IgD-negative memory B cell (primary cell): Measurements from ENCODE around the gene SLC29A4. TPM values are rescaled to one million over a fixed set of nuclear protein-coding genes. Genes with fewer than 3 reads are reported as not detected.
"Not testable (repeated sequence)": the region's sequence is repeated elsewhere in the genome, so short reads cannot be mapped to it uniquely, and the experiment has no call there.

Experiments
- H3K27ac Mint-ChIP-seq, 3 donors: one replicate each; pipeline ENCODE4 v1.8.0; 2020 to 2022; ENCODE audit warnings: mild to moderate bottlenecking in 3 of 3, mixed read lengths in 3 of 3, moderate library complexity in 1 of 3
- H3K27me3 Mint-ChIP-seq: one replicate; pipeline ENCODE4 v1.8.0; 2021; ENCODE audit warnings: mixed read lengths
- H3K36me3 Mint-ChIP-seq: one replicate; pipeline ENCODE4 v1.8.0; 2020; ENCODE audit warnings: mild to moderate bottlenecking, mixed read lengths
- H3K4me1 Mint-ChIP-seq, 3 donors: one replicate each; pipeline ENCODE4 v1.8.0; 2020 to 2022; ENCODE audit warnings: mixed read lengths in 3 of 3, mild to moderate bottlenecking in 1 of 3
- H3K4me3 Mint-ChIP-seq, 4 donors: one replicate each; pipeline ENCODE4 v1.8.0; 2020 to 2022; ENCODE audit warnings: mild to moderate bottlenecking in 4 of 4, mixed read lengths in 4 of 4, moderate library complexity in 3 of 4
- H3K9me3 Mint-ChIP-seq, 3 donors: one replicate each; pipeline ENCODE4 v1.8.0; 2020 to 2021; ENCODE audit warnings: mixed read lengths in 3 of 3, mild to moderate bottlenecking in 1 of 3
- polyA plus RNA-seq: library from polyadenylated mRNA; unstranded; fragments of 300-500 nt; fragmentation: Illumina TruSeq; gene quantifications from one replicate; pipeline ENCODE4 v1.2.3, GENCODE V29; 2021

The SLC29A4 gene
- polyA plus RNA-seq, 1 donor from 2014 or later = not detected

DNA sequence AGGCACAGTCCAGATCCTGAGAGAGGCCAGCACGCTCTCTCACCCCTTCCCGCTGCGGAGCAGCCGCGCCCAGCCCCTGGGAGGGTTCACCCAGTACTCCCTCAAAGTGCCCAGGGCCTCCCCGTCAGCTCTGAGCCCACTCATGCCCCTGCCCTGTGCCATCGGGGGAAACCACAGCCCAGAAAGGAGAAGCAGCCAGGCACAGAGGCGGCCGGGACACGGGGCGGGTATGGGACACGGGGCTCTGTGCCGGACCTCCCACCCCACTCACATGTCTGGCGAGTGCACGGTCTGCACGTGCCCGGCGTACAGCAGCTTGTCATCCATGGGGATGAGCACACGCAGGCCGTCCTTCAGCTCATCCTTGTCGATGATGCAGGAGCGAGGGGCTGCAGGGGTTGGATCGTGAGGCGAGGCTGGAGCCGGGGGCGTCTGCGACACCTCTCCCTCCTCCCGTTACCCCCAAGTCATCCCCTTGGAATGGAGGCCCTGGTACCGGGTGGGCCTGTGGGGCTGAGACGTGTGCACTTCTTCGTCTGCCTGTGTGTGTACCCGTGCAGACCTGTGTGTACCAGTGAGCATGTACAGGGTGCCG lies 38.2 kb downstream of the SLC29A4 start:
- Mint-ChIP-seq H3K4me3 (no peak overlapping the region), H3K27me3 (no peaks in the 10 kb centered on the region), H3K4me1 (peaks cover 0 to 2% (median 0%) of the 10 kb centered on the region in 3 donors), H3K36me3 (peaks cover 17% of the 10 kb centered on the region), H3K27ac (no peak overlapping the region), H3K9me3 (peaks cover 2 to 10% (median 2%) of the 10 kb centered on the region in 3 donors)

DNA sequence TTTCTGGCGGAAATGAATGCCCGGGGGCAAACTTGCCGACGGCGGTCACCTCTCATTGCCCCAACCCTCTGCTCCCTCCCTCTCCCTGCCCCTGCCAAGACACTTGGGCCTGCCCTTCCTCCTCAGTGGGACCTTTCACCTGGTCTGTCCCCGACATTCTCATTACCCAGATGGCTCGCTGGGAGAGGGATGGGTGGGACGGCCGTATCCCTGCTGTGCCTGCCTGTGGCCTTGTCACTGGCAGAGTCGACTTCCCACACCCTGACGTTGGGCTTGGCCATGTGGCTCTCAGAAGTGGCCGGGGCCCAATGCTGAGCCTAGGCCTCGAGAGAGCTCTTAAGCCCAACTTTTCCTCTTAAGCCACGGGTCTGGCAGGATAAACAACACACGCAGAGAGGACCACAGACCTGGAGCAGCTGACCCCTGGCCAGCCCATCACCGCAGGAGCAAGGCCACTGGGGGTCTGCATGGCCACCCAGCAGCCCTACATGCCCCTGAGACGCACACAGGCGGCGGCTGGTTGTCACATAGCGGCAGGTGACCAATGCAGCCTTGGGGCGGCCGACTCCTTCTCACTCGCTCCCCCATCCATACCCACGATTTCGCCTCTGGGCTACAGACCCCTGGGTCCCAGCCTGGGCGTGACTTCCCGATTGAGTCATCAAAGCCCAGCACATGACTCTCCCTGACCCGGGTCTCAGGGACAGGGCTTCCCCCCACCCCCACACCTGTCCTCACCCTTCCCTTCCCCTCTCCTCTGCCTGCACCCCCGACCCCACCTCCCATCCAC lies 40.1 kb downstream of the SLC29A4 start:
- H3K27ac Mint-ChIP-seq = no peak overlapping the region
- peaks cover 2 to 10% (median 2%) of the 10 kb centered on the region in 3 donors for H3K9me3 Mint-ChIP-seq
- no peak overlapping the region for H3K4me3 Mint-ChIP-seq
- no peaks in the 10 kb centered on the region for H3K27me3 Mint-ChIP-seq
- H3K36me3 Mint-ChIP-seq = peaks cover 20% of the 10 kb centered on the region
- H3K4me1 Mint-ChIP-seq = peaks cover 2 to 8% (median 6%) of the 10 kb centered on the region in 3 donors

DNA sequence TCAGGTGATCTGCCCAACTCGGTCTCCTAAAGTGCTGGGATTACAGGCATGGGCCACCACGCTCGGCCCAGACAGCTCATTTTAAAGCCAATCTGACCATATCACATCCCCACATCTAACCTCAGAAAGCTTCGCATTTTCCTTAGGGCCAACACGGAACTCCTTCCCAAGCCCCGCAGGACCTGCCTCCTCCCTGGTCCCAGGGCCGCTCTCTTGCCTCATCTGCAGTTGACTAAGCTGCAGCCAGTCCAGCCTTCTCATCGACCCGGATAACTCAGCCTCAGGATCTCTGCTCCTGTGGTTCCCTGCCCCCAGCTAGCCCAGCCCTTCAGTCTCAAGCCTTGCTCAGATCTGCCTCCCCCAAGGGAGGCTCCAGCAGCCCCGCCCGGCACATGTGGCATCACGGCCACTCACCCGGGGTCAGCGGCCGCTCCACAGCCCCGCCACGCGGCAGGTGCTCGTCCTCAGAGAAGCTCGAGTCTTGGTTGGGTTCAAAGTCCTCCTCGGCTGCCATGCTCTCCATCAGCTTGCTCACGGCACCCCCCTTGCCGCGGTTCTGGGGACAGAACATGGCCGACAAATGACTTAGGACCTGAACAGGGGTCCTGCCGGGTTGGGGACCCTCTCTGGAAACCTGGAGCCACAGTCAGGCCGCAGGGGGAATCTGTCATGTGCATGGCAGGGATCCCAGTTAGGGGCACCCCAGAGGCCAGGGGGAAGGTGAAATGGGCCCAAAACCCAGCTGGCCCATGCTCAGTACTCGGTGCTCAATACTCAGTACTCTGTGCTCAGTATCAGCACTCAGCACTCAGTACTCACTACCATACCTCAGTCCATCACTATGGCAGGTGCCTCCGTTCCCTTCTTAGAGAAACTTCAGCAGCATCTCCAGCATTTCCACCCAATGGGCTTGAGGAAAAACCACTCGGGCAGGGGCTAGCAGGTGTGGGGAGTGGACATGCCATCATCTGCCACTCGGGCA lies 41.3 kb downstream of the SLC29A4 start:
- Mint-ChIP-seq H3K36me3 (peaks cover 20% of the 10 kb centered on the region), H3K27ac (peak overlapping the region in 1 of 3 donors; percentile 86)
- H3K9me3 Mint-ChIP-seq, H3K4me3 Mint-ChIP-seq, H3K27me3 Mint-ChIP-seq, H3K4me1 Mint-ChIP-seq: not testable (repeated sequence)

DNA sequence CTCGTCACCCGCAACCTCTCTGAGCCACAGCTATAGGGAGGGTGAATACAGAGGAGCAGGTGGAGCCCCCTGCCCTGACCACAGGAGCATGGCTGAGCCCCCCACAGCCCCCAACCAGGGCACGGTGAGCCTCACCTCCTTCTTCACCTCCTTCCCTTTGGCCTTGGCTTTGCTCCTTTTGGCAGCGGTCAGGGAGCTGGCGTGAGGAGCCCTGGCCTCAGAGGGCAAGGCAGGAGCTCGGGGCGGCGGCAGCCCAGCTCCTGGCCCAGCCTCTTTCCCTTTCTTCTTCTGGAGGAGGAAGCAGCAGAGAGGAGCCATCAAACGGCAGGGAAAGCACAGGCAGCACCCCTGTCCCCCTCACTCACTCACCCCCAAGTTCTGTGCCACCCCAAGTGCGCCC lies 42.2 kb downstream of the SLC29A4 start:
- H3K4me3 Mint-ChIP-seq = no peak overlapping the region

DNA sequence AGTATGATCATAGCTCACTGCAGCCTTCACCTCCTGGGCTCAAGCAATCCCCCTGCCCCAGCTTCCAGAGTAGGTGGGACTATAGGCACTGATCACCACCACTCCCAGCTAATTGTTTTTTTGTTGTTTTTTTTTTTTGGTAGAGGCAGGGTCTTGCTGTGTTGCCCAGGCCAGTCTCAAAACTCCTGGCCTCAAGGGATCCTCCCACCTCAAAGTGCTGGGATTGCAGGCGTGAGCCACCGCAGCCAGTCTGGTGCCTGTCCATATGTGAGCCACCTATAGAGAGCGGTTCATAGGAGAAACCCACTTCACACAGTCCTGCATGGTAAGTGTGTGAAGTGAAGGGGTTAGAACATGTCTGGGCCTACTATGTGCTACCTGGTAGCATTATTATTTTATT lies 47.5 kb downstream of the SLC29A4 start:
- Mint-ChIP-seq H3K4me3 (no peak overlapping the region), H3K9me3 (no peaks in the 10 kb centered on the region), H3K27ac (peak overlapping the region in 1 of 3 donors; percentile 27), H3K4me1 (peaks cover 13 to 21% (median 15%) of the 10 kb centered on the region in 3 donors), H3K27me3 (no peaks in the 10 kb centered on the region), H3K36me3 (peaks cover 14% of the 10 kb centered on the region)

More for the DNA sequence above, 42.2 kb downstream of the SLC29A4 start:
- no peaks in the 10 kb centered on the region for H3K27me3 Mint-ChIP-seq
- H3K27ac Mint-ChIP-seq = no peak overlapping the region
- H3K36me3 Mint-ChIP-seq = peaks cover 13% of the 10 kb centered on the region
- peaks cover 2 to 8% (median 5%) of the 10 kb centered on the region in 3 donors for H3K4me1 Mint-ChIP-seq
- peaks cover 0 to 1% (median 0%) of the 10 kb centered on the region in 3 donors for H3K9me3 Mint-ChIP-seq

DNA sequence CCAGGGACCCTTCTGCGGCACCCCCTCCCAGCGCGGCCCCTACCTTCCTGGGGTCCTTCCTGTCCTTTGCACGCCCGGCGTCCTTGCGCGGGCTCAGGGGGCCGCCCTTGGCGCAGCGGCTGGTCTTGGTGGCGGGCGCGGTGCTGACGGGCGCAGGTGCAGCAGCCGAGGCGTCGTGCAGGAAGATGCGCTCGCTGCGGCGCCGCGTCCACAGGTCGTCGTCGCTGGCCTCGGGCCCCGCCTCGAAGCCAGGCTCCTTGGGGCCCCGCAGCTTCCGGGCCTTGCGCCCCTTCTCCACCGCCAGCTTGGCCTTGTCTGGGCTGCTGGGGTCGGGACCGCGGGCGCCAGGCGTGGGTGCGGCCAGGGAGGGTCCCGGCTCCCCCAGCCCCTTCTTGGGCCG lies 49.8 kb downstream of the SLC29A4 start:
- H3K4me3 Mint-ChIP-seq = no peak overlapping the region
- no peaks in the 10 kb centered on the region for H3K27me3 Mint-ChIP-seq
- peaks cover 7 to 14% (median 10%) of the 10 kb centered on the region in 3 donors for H3K9me3 Mint-ChIP-seq
- no peak overlapping the region for H3K27ac Mint-ChIP-seq
- H3K4me1 Mint-ChIP-seq = peaks cover 13 to 16% (median 15%) of the 10 kb centered on the region in 3 donors
- H3K36me3 Mint-ChIP-seq = peaks cover 20% of the 10 kb centered on the region

DNA sequence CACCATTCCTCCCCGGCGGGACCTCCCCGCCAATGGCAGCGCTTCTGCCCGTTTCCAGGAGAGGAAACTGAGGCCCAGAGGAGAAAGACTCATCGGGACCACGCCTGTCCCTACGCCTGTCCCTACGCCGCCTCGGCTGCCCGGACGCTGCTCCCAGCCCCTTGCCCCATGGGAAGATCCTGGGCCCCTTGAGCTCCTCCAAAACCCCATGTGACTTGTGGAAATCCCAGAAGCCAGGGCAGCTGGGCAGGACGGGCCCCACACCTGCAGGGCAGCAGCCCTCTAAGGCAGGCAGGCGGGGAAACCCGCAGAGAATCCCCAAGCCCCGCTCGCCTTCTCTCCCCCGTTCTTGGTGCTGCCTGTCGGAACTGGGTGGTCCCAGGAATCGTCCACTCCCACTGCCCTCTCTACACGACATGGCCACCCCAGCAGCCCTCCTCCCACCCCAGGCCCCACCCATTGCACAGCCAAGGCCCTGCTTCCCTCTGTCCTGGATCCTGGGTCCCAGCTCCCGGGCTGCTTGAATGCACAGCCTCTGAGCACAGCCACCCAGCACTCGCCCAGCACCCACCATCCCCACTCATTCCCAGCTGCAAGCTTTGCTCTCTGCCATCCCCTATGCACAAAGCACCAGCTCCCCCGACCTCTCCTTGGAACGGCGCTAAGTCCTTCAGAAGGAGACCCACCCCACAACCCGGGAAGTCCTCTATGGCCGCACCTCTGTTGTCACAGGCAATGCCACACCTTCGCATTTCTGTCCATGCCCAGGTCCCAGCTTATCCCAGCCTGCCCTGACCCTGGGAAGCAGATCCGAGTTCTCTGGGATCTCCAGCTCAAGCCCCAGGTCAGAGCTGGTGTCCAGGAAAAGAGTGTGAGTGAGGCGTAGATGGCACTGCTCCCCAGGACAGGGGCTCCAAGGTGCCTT lies 50.6 kb downstream of the SLC29A4 start:
- Mint-ChIP-seq H3K27ac (no peak overlapping the region), H3K4me1 (peaks cover 10 to 13% (median 12%) of the 10 kb centered on the region in 3 donors), H3K27me3 (no peaks in the 10 kb centered on the region), H3K36me3 (peaks cover 20% of the 10 kb centered on the region), H3K4me3 (no peak overlapping the region), H3K9me3 (peaks cover 7 to 14% (median 10%) of the 10 kb centered on the region in 3 donors)

DNA sequence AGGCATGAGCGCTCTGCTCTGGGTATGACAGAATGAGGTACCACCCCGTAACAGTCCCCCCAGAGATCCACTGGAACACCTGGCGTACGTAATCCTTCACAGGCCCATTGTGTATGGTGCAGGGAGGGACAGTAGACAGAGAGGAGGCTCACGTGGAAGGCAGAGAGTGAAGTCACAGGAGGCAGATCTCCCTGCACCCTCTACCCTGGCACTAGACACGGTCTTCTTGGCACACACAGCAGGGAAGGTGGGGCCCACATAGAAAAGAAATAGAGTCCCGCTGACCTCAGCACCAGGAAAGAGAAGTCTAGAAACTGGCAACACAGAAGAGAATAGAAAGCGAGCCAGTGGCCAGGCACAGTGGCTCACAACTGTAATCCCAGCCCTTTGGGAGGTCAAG lies 51.9 kb downstream of the SLC29A4 start:
- Mint-ChIP-seq H3K27ac (no peak overlapping the region), H3K4me1 (peaks cover 10 to 13% (median 12%) of the 10 kb centered on the region in 3 donors), H3K27me3 (no peaks in the 10 kb centered on the region), H3K4me3 (no peak overlapping the region), H3K9me3 (peaks cover 7 to 14% (median 10%) of the 10 kb centered on the region in 3 donors), H3K36me3 (peaks cover 21% of the 10 kb centered on the region)

DNA sequence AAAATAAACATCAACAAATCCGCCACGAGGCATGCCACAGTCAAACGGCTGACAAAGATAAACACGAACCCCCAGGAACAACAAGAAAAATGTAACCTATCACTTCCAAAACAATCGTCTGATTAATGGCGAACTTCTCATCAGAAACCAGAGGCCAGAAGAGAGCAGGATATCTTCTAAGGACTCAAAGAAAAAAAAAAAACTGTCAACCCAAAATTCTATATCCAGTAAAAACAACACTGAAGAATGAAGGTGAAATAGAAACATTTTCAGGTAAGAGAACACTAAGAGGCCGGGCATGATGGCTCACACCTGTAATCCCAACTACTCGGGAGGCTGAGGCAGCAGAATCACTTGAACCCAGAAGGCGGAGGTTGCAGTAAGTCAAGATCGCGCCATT lies 54.3 kb downstream of the SLC29A4 start:
- H3K9me3 Mint-ChIP-seq = peaks cover 7 to 14% (median 10%) of the 10 kb centered on the region in 3 donors
- H3K4me1 Mint-ChIP-seq = peaks cover 2 to 7% (median 2%) of the 10 kb centered on the region in 3 donors
- H3K27ac Mint-ChIP-seq = no peak overlapping the region
- peaks cover 28% of the 10 kb centered on the region for H3K36me3 Mint-ChIP-seq
- H3K4me3 Mint-ChIP-seq = no peak overlapping the region
- no peaks in the 10 kb centered on the region for H3K27me3 Mint-ChIP-seq

DNA sequence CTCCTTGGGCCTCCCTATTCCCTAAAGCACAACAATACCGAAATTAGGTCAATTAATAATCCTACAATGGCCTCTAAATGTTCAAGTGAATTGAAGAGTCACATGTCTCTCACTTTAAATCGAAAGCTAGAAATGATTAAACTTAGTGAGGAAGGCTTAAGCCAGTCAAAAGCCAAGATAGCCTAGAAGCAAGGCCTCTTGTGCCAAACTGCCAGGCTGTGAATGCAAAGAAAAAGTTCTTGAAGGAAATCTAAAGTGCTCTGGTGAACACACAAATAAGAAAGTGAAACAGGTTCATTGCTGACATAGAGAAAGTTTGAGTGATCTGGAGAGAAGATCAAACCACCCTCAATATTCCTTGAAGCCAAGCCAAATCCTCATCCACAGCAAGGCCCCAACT lies 57.2 kb downstream of the SLC29A4 start:
- H3K27me3 Mint-ChIP-seq = no peaks in the 10 kb centered on the region
- peak overlapping the region in 1 of 3 donors; percentile 14 for H3K27ac Mint-ChIP-seq
- H3K9me3 Mint-ChIP-seq = peaks cover 10 to 23% (median 21%) of the 10 kb centered on the region in 3 donors

DNA sequence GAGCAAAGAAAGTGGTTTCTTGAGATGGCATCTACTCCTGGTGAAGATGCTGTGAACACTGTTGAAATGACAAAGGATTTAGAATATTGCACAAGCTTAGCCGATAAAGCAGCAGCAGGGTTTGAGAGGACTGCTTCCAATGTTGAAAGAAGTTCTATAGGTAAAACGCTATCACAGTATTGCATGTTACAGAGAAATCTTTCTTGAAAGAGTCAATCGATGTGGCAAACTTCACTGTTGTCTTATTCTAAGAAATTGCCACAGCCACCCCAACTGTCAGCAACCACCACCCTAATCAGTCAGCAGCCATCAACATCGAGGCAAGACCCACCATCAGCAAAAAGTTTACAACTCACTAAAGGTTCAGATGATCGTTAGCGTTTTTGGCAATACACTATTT lies 59.9 kb downstream of the SLC29A4 start:
- H3K27ac Mint-ChIP-seq = no peak overlapping the region
- peaks cover 0 to 7% (median 0%) of the 10 kb centered on the region in 3 donors for H3K4me1 Mint-ChIP-seq
- peak overlapping the region in 1 of 4 donors; percentile 72 for H3K4me3 Mint-ChIP-seq
- H3K36me3 Mint-ChIP-seq = peaks cover 31% of the 10 kb centered on the region
- peaks cover 2 to 13% (median 8%) of the 10 kb centered on the region in 3 donors for H3K9me3 Mint-ChIP-seq
- H3K27me3 Mint-ChIP-seq = no peaks in the 10 kb centered on the region

More for the DNA sequence above, 57.2 kb downstream of the SLC29A4 start:
- Mint-ChIP-seq H3K36me3 (peaks cover 38% of the 10 kb centered on the region), H3K4me3 (peak overlapping the region in 1 of 4 donors; percentile 54), H3K4me1 (peaks cover 0 to 8% (median 0%) of the 10 kb centered on the region in 3 donors)

DNA sequence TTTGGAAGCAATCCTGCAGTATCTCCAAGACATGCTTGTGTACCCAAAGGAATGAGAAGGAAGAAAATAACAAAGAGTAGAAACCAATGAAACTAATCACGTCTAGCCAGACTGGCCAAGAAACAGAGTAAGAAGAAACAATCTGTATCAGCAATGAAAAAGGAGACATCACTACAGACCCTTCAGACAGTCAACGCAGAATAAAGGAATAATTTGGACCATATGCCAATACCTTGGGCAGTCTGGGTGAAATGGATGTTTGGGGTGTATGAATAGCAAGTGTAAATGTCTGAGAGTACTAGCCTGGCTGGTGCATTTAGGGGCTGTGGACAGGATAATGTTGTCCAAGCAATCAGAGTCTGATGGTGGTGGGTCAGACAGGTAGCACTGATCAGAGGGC lies 61.1 kb downstream of the SLC29A4 start:
- Mint-ChIP-seq H3K27ac (peak overlapping the region in 1 of 3 donors; percentile 83), H3K4me3 (no peak overlapping the region), H3K9me3 (peaks cover 2 to 13% (median 8%) of the 10 kb centered on the region in 3 donors), H3K27me3 (no peaks in the 10 kb centered on the region), H3K4me1 (peaks cover 0 to 7% (median 0%) of the 10 kb centered on the region in 3 donors), H3K36me3 (peaks cover 34% of the 10 kb centered on the region)

DNA sequence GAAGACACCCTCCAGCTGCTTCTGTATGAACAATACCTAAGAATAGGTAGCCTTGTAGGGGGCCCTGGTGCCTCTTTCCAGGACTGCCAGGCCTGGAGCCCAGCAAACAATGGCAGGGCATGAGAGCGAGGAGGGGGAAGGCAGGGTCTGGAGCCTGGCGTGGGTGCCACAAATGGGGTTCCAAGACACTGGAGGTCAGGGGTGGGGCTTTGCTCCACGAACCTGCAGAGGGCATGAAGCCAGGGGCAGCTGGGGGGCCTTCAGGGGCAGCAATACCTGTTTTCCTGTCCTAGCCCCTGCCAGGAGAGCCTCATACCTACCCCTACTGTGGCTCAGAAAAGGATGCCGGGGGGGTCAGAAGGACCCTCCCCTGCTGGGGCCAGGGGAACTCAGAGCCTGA lies 61.6 kb downstream of the SLC29A4 start:
- H3K4me1 Mint-ChIP-seq = peaks cover 0 to 7% (median 0%) of the 10 kb centered on the region in 3 donors
- no peaks in the 10 kb centered on the region for H3K27me3 Mint-ChIP-seq
- H3K27ac Mint-ChIP-seq = peak overlapping the region in 1 of 3 donors; percentile 43
- H3K36me3 Mint-ChIP-seq = peaks cover 35% of the 10 kb centered on the region
- peaks cover 2 to 13% (median 8%) of the 10 kb centered on the region in 3 donors for H3K9me3 Mint-ChIP-seq
- H3K4me3 Mint-ChIP-seq = no peak overlapping the region
